Prostate gland (tissue), 2 donors: ENCODE data around the gene LDHA. TPM values are rescaled to one million over a fixed set of nuclear protein-coding genes. Genes with fewer than 3 reads are reported as not detected.
A peak's percentile ranks its signal among the peaks of the same experiment; 100 is the strongest.
"Not testable (repeated sequence)": the region's sequence is repeated elsewhere in the genome, so short reads cannot be mapped to it uniquely, and the experiment has no call there.

ENCODE experiments used
- DNase-seq: peaks from one replicate; pipeline ENCODE4 v3.0.0-alpha.2; 2019; ENCODE audit warnings: low spot score
- H3K27ac ChIP-seq, 2 donors: fragments of 200-600 bp; sonication (generic); 2 replicates each; pipeline ENCODE4 v1.5.1; 2017 to 2019
- H3K27me3 ChIP-seq: fragments of 200-600 bp; sonication (generic); replicated peaks from 2 replicates; pipeline ENCODE4 v1.5.1; 2019; ENCODE audit not compliant: insufficient read depth
- H3K36me3 ChIP-seq, 2 donors: fragments of 200-600 bp; sonication (generic); 1 replicate in 1 of 2; 2 replicates in 1 of 2; pipeline versions ENCODE4 v1.5.1 to v1.8.1; 2017 to 2019
- H3K4me1 ChIP-seq: fragments of 200-600 bp; sonication (generic); replicated peaks from 2 replicates; pipeline ENCODE4 v1.5.1; 2019
- H3K4me3 ChIP-seq, 2 donors: fragments of 200-600 bp; sonication (generic); 2 replicates each; pipeline ENCODE4 v1.5.1; 2017 to 2019
- H3K9me3 ChIP-seq: fragments of 200-600 bp; sonication (generic); 2 replicates; pipeline ENCODE4 v1.5.1; 2017
- CTCF ChIP-seq, 4 experiments: fragments of 200-600 bp in 2 of 4; fragments of 450-650 bp in 2 of 4; sonication (generic) in 2 of 4; IDR thresholded peaks; 1 replicate in 3 of 4; 2 replicates in 1 of 4; pipeline ENCODE4 v1.5.1; 2016 to 2019; ENCODE audit warnings: antibody characterized with exemption in 4 of 4, mild to moderate bottlenecking in 2 of 4, moderate library complexity in 2 of 4
- POLR2A ChIP-seq: fragments of 450-650 bp; IDR thresholded peaks from one replicate; pipeline ENCODE4 v1.6.1; 2016; ENCODE audit warnings: antibody characterized with exemption, mild to moderate bottlenecking
- POLR2AphosphoS5 ChIP-seq: sonication (generic); formaldehyde crosslinking; IDR thresholded peaks from one replicate; pipeline ENCODE4 v1.6.1; 2017; ENCODE audit warnings: antibody characterized with exemption
- WGBS: methylation state at CpG from one replicate; pipeline ENCODE4 v1.1.5; 2018; 5-methylcytosine and 5-hydroxymethylcytosine counted together
- intact Hi-C: fragments of 100-400 bp; cut with DNase I; formaldehyde crosslinking; loops from one replicate; pipeline ENCODE4 v1.14.2; 2022
- total RNA-seq, 2 donors: library from RNA; depleted of rRNA; stranded (reverse); fragments of >200 nt; gene quantifications; one replicate each; pipeline ENCODE4 v1.1.0, GENCODE V29; 2016

LDHA gene
- total RNA-seq, 2 donors from 2014 or later: 182 to 192 TPM

GRCh38 chr11:18397921-18398320 lies 3.6 kb downstream of the LDHA start:
- Histone ChIP-seq H3K9me3 (no peaks in the 10 kb centered on the region), H3K4me3 (no peak overlapping the region), H3K27ac (no peak overlapping the region), H3K27me3 (no peaks in the 10 kb centered on the region), H3K4me1 (peaks cover 3% of the 10 kb centered on the region), H3K36me3 (peaks cover 0 to 8% of the 10 kb centered on the region in 2 donors)
- DNase-seq: no peak
- intact Hi-C loops: no loop called here
- TF ChIP-seq POLR2A (no peak), CTCF (IDR thresholded peaks at IDR 0.05) (no peak), POLR2AphosphoS5 (no peak)
- 94% methylated on average over 3 of the region's 3 CpGs for WGBS

GRCh38 chr11:18401077-18401476 lies 6.7 kb downstream of the LDHA start:
- H3K27ac ChIP-seq, DNase-seq, H3K4me3 ChIP-seq, intact Hi-C loops, H3K4me1 ChIP-seq, H3K9me3 ChIP-seq, H3K27me3 ChIP-seq: not testable (repeated sequence)
- H3K36me3 ChIP-seq: peaks cover 7 to 12% of the 10 kb centered on the region in 2 donors
- 95% methylated on average over 9 of the region's 9 CpGs for WGBS

- TF ChIP-seq POLR2AphosphoS5: no peak
- no peak for TF ChIP-seq POLR2A
- no peak for TF ChIP-seq CTCF (IDR thresholded peaks at IDR 0.05)
- H3K36me3 ChIP-seq: peaks cover 7 to 12% of the 10 kb centered on the region in 2 donors
- intact Hi-C loops: no loop called here
- no peak overlapping the region for H3K4me3 ChIP-seq
- DNase-seq: no peak
- H3K4me1 ChIP-seq: no peaks in the 10 kb centered on the region
- no peak overlapping the region for H3K27ac ChIP-seq
- no peaks in the 10 kb centered on the region for H3K9me3 ChIP-seq
- H3K27me3 ChIP-seq: no peaks in the 10 kb centered on the region
- 97% methylated on average over 4 of the region's 4 CpGs for WGBS
Measured at GRCh38 chr11:18404062-18404461, 9.7 kb downstream of the LDHA start.

- H3K27me3 ChIP-seq, H3K4me3 ChIP-seq, intact Hi-C loops, H3K9me3 ChIP-seq, H3K27ac ChIP-seq, H3K36me3 ChIP-seq, H3K4me1 ChIP-seq: not testable (repeated sequence)
- DNase-seq: peak; percentile 16
- WGBS: 36% methylated on average over 3 of the region's 3 CpGs
- TF ChIP-seq POLR2AphosphoS5: peak; percentile 54
Measured at GRCh38 chr11:18407400-18407799, 13.0 kb downstream of the LDHA start.

GRCh38 chr11:18408558-18409291 lies 14.4 kb downstream of the LDHA start:
- intact Hi-C loops: no loop called here
- no peak overlapping the region for H3K4me3 ChIP-seq
- WGBS: 92% methylated on average over 9 of the region's 9 CpGs

More at GRCh38 chr11:18408558-18409291, 14.4 kb downstream of the LDHA start:
- Histone ChIP-seq H3K36me3 (peaks cover 4 to 7% of the 10 kb centered on the region in 2 donors), H3K27me3 (no peaks in the 10 kb centered on the region), H3K4me1 (no peaks in the 10 kb centered on the region), H3K9me3 (no peaks in the 10 kb centered on the region), H3K27ac (no peak overlapping the region)
- TF ChIP-seq POLR2AphosphoS5 (no peak), POLR2A (no peak), CTCF (IDR thresholded peaks at IDR 0.05) (no peak)
- no peak for DNase-seq
